Testis (tissue), 2 donors: Measurements from ENCODE around the gene C5orf63.

Experiments used
- CTCF ChIP-seq, 3 experiments: fragments of 450-650 bp in 2 of 3; fragments of 200-600 bp in 1 of 3; sonication (generic) in 1 of 3; IDR thresholded peaks; one replicate each; pipeline ENCODE4 v1.5.1; 2016 to 2019; ENCODE audit warnings: antibody characterized with exemption in 3 of 3, mild to moderate bottlenecking in 2 of 3, moderate library complexity in 1 of 3
- POLR2A ChIP-seq: fragments of 450-650 bp; IDR thresholded peaks from one replicate; pipeline ENCODE4 v1.6.1; 2017; ENCODE audit warnings: antibody characterized with exemption, mild to moderate bottlenecking, moderate library complexity

- TF ChIP-seq CTCF (IDR thresholded peaks at IDR 0.05) = no peak
- no peak for TF ChIP-seq POLR2A
Observed at GRCh38 chr5:127101935-127102334, 28.6 kb upstream of the C5orf63 start.
